ENCODE results near the gene IL6ST.

DNA sequence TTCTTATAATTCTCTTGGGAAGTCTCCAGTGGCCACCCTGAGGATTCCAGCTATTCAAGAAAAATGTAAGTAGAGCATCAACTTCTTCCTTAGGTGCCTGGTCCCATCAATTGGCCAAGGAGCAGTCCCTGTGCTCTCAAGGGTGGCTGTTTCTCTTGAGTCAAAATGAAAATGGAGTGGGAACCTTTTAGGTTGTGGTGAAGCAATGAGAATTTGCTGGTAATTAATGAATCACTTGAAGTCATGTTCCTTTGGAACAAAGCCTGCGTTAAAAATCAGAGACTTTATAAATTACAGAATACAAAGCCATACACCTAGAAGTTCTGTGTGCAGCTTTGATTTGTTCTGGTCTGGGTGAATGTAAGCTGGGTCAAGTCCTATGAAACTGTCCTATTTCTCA is 94.7 kb downstream of the IL6ST start:
- TF ChIP-seq POLR2AphosphoS5 (IDR thresholded peaks at IDR 0.05) (no peak), CTCF (IDR thresholded peaks at IDR 0.05 in 8 of 11, conservative IDR thresholded peaks at IDR 0.05 in 3 of 11) (no peak)
